H1 (cell line): ENCODE results near the gene UPK1B. TPM values are rescaled to one million over a fixed set of nuclear protein-coding genes. Genes with fewer than 3 reads are reported as not detected.

ENCODE experiments used
- HDAC2 ChIP-seq, 2 experiments: fragments of 300-600 bp in 1 of 2; sonication (generic) in 1 of 2; IDR thresholded peaks; 2 replicates each; pipeline ENCODE4 v1.6.1; 2011 to 2012; ENCODE audit warnings: low read depth in 2 of 2, low read length in 2 of 2, mild to moderate bottlenecking in 2 of 2, moderate library complexity in 2 of 2, borderline replicate concordance in 1 of 2, inconsistent platforms in 1 of 2
- polyA plus RNA-seq, 7 experiments: library from polyadenylated mRNA; depleted of rRNA in 3 of 7; stranded (reverse) in 5 of 7; unstranded in 2 of 7; fragments of >200 nt in 5 of 7; fragments of 200-250 nt in 2 of 7; gene quantifications; 1 replicate in 5 of 7; 2 replicates in 1 of 7; 4 replicates in 1 of 7; pipeline versions ENCODE4 v1.2.1 to v1.2.3, GENCODE V29; 2011 to 2013; ENCODE audit warnings: missing spikeins in 2 of 7, mixed read lengths in 2 of 7
- total RNA-seq: library from RNA; stranded (reverse); fragmentation: NEBNext Ultra II Directional; extraction: Animal tissue kit (Norgen Biotek cat#: 25700); gene quantifications from 2 replicates; pipeline ENCODE4 v1.2.1, GENCODE V29; 2021

Gene UPK1B
- total and polyA plus RNA-seq, 2 of the 8 experiments (the other 6 are each of a cell fraction or from before 2014, with no cell fraction given): 0.67 to 0.68 TPM

DNA sequence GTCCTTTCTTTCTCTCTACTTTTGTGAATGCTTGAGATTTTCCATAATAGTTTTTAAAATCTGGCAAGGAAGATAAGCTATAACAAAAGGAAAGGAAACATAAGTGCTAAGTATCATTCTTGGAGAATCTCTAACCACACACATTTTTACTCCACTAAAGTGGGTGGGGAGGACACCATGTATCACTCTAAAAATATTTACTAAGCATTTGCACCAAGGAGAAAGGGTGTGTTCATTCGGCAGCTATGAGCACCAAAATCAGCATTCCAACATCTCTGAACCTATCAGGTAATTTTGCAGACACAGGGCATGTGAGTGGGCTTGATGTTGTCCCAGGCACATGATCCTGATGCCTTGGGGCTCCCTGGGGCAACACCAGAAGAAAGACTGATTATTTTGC is 61.8 kb downstream of the UPK1B start (continued):
- TF ChIP-seq HDAC2 (IDR thresholded peaks at IDR 0.05; ENCODE audit: borderline replicate concordance in 1 of 2, low read depth in 2 of 2, low read length in 2 of 2): no peak
- TF ChIP-seq, all 59 proteins: peak for 0
